ENCODE results near the gene PIP5KL1.

PIP5KL1 gene

GRCh38 chr9:127930231-127931091 lies at the start of gene PIP5KL1:
Gene PIP5KL1, minus strand, starts transcription at chr9:127930777. Its CDS starts 25 bp downstream, at chr9:127930752.
- peak; percentile 59 for DNase-seq

- DNase-seq, result no peak
Measured at GRCh38 chr9:127980060-127980705, 49.6 kb upstream of the PIP5KL1 start.

DNA sequence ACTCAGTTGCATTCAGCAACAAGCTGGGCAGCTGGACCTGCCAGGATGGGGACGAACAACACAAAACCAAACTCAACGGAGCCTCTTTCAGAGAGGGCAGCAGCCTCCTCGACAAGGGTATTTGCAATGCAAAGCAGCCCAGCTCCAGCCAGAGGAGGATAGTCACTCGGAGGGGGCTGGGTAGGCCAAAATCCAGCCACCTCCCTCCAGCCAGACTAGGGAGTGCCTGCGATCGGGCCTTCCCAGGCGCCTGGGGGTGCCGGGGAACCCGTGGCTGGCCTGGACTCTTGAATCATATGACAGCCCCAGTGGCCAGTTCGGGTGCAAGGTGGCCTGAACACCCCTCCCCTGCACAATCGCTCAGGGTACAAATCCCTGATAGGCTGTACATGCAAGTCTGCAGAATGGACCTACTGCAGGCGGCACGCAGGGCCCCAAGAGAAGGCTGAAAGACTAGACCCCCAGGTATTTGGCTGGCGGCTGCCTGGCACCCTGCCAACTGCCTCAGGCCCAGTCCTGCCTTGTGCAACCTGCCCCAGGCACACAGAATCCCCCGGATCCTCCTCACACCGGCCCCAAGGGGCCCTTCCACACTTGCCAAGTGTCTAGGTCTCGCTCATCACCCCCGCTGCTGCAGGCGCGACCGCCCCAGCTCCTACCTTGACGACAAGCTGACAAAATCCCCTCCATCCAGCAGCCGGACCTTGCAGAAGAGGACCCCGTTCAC lies 48.9 kb upstream of the PIP5KL1 start:
- DNase-seq, result peak; percentile 41

- DNase-seq, result no peak
Measured at GRCh38 chr9:127979015-127979332, 48.4 kb upstream of the PIP5KL1 start.

DNA sequence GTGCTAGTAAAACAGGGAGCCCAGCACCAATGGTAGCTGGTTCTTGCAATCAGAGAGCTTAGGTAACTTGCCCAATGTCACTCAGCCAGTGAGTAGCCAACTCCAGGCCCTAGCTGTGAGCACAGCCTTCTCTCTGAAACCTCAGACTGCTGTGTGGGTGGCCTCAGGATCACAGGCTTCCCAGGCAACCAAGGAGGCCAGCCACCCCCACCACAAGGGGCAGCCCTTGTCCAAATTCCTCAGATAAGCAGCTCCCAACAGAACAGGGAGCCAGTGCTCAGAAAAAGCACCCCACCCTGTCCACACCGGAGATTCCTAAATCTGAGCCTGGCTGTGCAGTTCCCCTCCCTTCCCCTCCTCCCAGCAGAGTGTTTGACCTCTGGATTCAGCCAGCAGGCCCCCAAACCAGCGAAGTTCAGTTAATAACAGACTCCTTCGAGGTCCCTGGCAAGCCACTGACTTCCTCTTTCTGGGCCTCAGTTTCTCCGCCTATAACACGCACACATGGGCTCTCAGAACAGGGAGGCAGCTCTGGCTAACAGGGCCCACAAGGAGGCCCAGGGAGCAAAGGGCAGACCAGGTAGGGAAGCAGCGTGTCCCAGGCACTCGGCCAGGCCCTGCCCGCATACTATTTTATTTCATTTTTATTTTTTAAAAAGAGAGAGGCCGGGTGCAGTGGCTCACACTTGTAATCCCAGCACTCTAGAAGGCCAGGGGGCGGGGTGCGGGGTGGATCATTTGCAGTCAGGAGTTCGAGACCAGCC lies 47.5 kb upstream of the PIP5KL1 start:
- DNase-seq, result no peak

GRCh38 chr9:127977009-127977883 lies 46.7 kb upstream of the PIP5KL1 start:
- no peak for DNase-seq

GRCh38 chr9:127976498-127976897 lies 45.9 kb upstream of the PIP5KL1 start:
- DNase-seq, result no peak

GRCh38 chr9:127975376-127976315 lies 45.1 kb upstream of the PIP5KL1 start:
- DNase-seq, result no peak

DNA sequence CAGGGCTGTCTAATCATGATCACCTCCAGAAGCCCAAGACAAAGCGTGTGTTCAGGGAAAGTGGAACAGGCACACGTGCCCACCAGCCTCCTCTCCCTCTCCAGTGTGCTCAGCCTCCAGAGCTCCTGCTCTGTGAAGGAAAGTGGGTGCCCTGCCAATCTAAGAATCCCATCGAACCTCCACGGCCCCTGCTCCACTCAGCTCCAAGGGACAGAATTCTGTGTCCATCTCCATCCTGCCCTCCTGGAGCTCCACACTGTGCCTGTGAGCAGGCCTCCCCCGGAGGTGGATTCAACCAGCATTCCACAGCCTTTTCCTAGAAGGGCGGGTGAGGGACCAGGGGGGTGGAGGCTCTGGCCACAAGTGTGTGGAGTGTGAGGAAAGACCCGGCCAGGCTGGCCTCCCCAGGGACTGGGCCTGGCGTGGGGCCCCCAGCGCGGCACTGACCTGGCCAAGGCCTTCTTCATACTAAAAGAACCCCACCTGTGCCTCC lies 44.2 kb upstream of the PIP5KL1 start:
- no peak for DNase-seq

DNA sequence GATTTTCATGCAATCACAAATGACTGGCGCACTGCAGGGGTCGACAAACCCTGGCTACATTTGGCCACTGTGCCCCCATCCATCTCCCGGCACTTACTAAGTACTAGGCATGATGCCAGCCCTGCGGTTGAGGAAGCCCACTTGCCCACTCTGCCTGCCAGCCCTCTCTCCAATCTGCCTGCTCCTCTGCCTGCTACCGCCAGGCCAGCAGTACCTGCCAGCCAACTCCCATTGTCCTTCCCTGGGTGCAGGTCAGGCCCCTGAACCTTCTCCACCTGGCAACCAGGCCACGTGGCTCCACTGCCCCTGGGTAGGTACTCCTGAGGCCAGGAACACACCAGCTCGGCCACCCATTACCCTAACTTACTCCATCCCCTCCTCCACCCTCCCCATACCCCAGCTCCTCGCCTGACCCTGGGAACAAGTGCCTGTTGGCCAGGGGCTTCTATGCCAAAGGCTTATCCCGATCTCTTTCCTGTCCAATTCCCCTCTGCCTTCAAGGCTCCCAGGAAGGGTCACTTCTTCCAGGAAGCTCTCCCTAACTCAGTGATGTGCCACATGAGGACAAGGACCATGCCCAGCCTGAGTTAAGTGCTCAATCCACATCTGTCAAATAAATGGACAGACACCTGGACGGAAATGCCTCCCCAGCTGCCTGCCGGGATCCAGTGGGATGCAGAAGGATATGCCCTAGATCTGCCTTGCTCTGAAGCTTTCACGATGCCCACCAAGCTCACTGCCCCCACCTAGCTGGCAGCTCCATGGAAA lies 43.6 kb upstream of the PIP5KL1 start:
- DNase-seq, result no peak

DNA sequence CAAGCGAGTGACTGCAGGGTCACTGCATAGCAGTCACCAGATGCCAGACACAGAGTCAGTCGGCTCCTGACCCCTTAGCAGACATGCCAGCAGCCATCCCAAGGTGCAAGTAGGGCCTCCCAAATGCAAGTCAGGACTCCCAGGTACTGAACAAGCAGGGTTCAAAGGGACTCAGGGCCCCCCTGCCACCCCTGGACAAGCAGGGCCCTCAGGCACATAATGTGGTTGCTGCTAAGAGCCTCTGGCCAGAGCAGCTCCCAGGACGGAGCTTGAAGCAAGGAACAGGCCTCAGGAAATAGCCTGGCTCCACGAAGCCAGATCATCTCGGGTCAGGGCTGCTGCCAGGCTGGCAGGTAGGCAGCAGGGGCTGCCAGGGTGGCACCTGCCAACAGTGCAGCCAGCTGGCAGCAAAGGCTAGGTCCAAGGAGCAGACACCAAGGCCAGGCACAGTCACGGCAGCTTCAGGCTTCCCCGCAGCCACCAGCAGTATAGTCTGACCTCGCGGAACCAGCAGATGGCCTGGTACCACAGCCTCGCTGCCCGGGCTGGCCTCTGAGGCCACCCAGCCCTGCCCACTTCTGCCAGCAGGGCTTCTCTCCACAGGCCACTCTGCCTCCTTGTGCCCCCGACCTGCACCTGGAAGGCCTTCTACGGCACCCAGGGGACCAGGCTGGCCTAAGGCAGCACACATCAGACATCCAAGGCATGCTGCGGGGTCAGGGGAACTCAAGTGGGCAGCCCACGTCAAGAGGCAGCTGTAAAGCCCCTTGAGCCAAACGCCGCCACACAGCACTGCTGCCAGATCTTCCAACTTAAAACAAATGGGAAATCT lies 42.8 kb upstream of the PIP5KL1 start:
- no peak for DNase-seq

DNA sequence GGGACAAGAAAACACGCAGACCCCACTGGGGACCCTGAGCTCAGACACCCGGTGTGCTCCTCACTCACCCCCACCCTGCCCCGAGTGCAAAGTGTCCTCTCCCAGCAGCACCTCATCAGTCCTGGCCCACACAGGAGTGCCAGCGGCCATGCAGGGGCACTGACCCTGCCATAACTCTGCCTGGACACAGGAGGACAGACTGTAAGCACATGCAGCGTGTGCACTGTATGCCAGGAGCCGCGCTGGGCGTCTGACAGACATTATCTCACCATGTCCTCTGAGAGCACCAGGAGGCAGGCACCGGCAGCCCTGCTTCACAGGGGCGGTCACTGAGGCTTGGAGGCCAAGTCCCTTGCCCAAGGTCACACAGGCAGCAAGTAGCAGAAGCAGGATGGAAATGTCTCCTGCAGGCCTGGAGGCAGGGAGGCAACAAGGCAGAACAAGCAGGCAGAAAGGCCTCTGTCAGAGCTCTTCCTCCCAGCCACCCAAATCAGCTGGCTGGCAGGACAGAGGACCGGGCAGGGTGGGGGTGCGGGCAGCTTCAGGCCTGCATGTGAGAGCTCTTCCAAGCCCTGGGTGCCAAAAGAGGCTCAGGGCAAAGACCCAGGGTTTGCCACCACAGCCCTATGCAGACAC lies 41.8 kb upstream of the PIP5KL1 start:
- no peak for DNase-seq

DNA sequence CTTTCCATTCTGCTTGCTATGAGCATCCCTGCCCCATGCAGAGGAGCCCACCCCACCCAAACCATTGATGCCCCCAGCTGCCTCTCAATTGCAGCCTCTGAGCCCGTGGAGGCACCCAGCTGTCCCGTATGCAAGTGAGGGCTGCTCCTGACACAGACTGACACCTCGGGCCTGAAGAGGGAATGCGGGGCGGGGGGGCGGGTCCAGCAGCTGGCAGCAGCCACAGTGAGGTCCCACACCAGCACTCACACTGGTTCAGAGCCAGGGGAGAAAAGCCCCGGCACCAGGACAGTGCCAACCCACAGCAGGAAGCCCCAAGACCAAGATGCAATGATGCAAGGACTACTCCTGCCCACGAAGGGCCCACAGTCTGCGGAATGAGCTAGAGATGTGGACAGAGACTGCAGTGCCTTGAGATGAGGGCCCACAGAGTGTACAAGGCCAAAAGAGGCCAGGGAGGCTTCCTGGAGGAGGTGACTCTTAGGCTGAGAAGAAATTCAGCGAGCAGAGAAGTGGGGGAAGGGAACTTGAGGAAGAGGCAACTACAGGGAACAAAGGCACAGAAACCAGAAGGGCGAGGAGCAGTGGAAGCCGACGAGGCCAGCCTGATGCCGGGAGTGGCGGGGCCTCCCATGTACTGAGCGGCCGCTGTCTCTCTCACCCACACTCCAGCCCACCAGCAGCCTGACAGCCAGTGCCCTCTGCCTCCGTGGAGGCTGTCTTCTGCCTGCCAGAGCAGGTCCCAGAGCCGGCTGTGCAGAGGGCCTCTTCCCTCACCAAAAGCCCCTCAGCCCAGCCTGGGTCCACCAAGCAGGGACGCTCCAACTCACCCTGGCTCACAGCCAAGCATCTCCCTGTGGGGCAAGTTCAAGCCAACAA lies 41.0 kb upstream of the PIP5KL1 start:
- DNase-seq, result no peak

DNA sequence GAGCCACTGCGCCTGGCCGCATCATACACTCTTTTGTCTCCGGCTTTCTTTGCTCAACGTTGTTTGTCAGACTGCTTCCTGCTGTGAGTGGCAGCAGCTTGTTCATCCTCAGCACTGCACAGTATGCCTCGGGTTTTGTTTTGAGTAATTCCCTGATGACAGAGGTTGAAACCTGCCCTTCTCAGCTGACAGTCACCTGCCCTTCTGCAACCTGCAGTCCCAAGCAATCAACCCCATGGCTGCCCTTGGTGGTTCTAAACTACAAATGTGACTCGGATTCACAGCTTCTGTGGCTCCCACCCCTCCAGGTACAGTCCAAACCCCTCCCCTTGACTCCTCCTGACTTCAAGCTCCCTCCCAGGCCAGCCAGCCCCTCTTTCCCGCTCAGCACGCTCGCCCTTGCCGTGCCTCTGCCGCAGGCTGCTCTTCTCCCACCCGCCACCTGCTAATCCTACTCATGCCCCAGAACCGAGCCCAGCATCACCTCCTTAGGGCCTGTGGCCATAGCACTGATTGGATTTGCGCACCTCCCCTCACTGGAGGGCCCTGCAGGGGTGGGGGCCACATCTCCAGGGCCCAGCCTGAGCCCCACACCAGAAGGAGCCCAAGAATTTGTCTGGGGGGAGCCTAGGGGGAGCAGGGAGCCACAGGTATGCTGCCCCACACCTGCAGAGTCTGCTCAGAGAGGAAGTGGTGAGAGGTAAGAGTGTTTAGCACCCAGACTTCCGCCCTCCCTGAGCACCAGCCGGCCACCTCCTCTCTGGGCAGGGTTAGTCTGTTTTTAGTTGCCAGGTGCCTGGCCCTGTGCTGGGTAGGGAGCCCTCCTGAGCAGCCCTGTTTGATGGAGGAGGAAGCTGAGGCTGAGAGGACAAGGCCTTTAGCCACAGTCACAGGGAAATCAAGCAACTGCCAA lies 40.1 kb upstream of the PIP5KL1 start:
- DNase-seq, result no peak

- no peak for DNase-seq
Measured at GRCh38 chr9:127968700-127969383, 38.3 kb upstream of the PIP5KL1 start.

- DNase-seq, result no peak
Measured at GRCh38 chr9:127968042-127968441, 37.5 kb upstream of the PIP5KL1 start.

Data from NCI-H1048 (cell line).